ENCODE data around the gene GRID2. TPM values are rescaled to one million over a fixed set of nuclear protein-coding genes. Genes with fewer than 3 reads are reported as not detected.

Gene GRID2
- total RNA-seq, 1 donor from 2014 or later: not detected

GRCh38 chr4:92843784-92844183, 540.0 kb downstream of the GRID2 start:
- DNase-seq (ENCODE audit: low read depth): no peak
- H3K4me3 ChIP-seq (ENCODE audit: low read depth, low read length): no peak overlapping the region
- no peak for TF ChIP-seq CTCF (conservative IDR thresholded peaks at IDR 0.05; ENCODE audit: low read depth, low read length)

- DNase-seq (ENCODE audit: low read depth): no peak
- no peak overlapping the region for H3K4me3 ChIP-seq (ENCODE audit: low read depth, low read length)
- no peak for TF ChIP-seq CTCF (conservative IDR thresholded peaks at IDR 0.05; ENCODE audit: low read depth, low read length)
These were observed 543.3 kb downstream of the GRID2 start for GRCh38 chr4:92847026-92847425.

- no peak overlapping the region for H3K4me3 ChIP-seq (ENCODE audit: low read depth, low read length)
- DNase-seq (ENCODE audit: low read depth): no peak
- TF ChIP-seq CTCF (conservative IDR thresholded peaks at IDR 0.05; ENCODE audit: low read depth, low read length): no peak
These were observed 558.7 kb downstream of the GRID2 start for GRCh38 chr4:92862509-92862908.

- DNase-seq (ENCODE audit: low read depth): no peak
- TF ChIP-seq CTCF (conservative IDR thresholded peaks at IDR 0.05; ENCODE audit: low read depth, low read length): no peak
- no peak overlapping the region for H3K4me3 ChIP-seq (ENCODE audit: low read depth, low read length)
These were observed 560.3 kb downstream of the GRID2 start for GRCh38 chr4:92864096-92864495.

- DNase-seq (ENCODE audit: low read depth): no peak
- TF ChIP-seq CTCF (conservative IDR thresholded peaks at IDR 0.05; ENCODE audit: low read depth, low read length): no peak
- no peak overlapping the region for H3K4me3 ChIP-seq (ENCODE audit: low read depth, low read length)
These were observed 568.8 kb downstream of the GRID2 start for GRCh38 chr4:92872604-92873003.

- DNase-seq (ENCODE audit: low read depth): no peak
- TF ChIP-seq CTCF (conservative IDR thresholded peaks at IDR 0.05; ENCODE audit: low read depth, low read length): no peak
- no peak overlapping the region for H3K4me3 ChIP-seq (ENCODE audit: low read depth, low read length)
These were observed 581.9 kb downstream of the GRID2 start for GRCh38 chr4:92885632-92886031.

GRCh38 chr4:92952426-92952825, 648.7 kb downstream of the GRID2 start:
- H3K4me3 ChIP-seq (ENCODE audit: low read depth, low read length): no peak overlapping the region
- no peak for DNase-seq (ENCODE audit: low read depth)
- TF ChIP-seq CTCF (conservative IDR thresholded peaks at IDR 0.05; ENCODE audit: low read depth, low read length): no peak

Measured in epithelial cell of proximal tubule (primary cell).